GM12801 (cell line): ENCODE results near the gene STXBP6.

Source experiments
- CTCF ChIP-seq: IDR thresholded peaks from one replicate; pipeline ENCODE4 v1.5.1; 2011; ENCODE audit warnings: control low read depth; ENCODE audit not compliant: insufficient read length; ENCODE audit errors: extremely low read depth

The STXBP6 gene

GRCh38 chr14:24839617-24840203 lies 210.2 kb downstream of the STXBP6 start:
- no peak for TF ChIP-seq CTCF

- no peak for TF ChIP-seq CTCF
Observed at GRCh38 chr14:24838945-24839616, 210.9 kb downstream of the STXBP6 start.

- no peak for TF ChIP-seq CTCF
Observed at GRCh38 chr14:24837280-24838046, 212.5 kb downstream of the STXBP6 start.

GRCh38 chr14:24834956-24835355 lies 215.0 kb downstream of the STXBP6 start:
- TF ChIP-seq CTCF: no peak

GRCh38 chr14:24833385-24833784 lies 216.6 kb downstream of the STXBP6 start:
- TF ChIP-seq CTCF: no peak

GRCh38 chr14:24831677-24832076 lies 218.3 kb downstream of the STXBP6 start:
- TF ChIP-seq CTCF: no peak

- no peak for TF ChIP-seq CTCF
Observed at GRCh38 chr14:24829862-24830261, 220.1 kb downstream of the STXBP6 start.
